WTC11 (cell line): ENCODE results near the gene HNRNPH3. TPM values are rescaled to one million over a fixed set of nuclear protein-coding genes. Genes with fewer than 3 reads are reported as not detected.

ENCODE experiments used
- ATAC-seq: fragments of 200-7000 bp; cut with Tn5 transposase; 2 replicates; pipeline ENCODE4 v1.10.0; 2021; ENCODE audit warnings: mild to moderate bottlenecking, moderate library complexity
- CTCF ChIA-PET: fragments of 300-600 bp; sonication (Branson Sonifier 250); formaldehyde crosslinking; loops from one replicate; lab custom pipeline; 2021; ENCODE audit warnings: antibody characterized with exemption; lab: Charles Lee
- POLR2A ChIA-PET: fragments of 350-600 bp; sonication (Branson Sonifier 250); formaldehyde crosslinking; loops from one replicate; lab custom pipeline; 2021; ENCODE audit warnings: antibody characterized with exemption; lab: Charles Lee
- DNase-seq: peaks from one replicate; pipeline ENCODE4 v3.0.0; 2021; ENCODE audit warnings: low spot score
- H3K27ac Mint-ChIP-seq: 2 replicates; pipeline ENCODE4 v1.8.0; 2021; ENCODE audit warnings: mixed read lengths
- H3K27me3 Mint-ChIP-seq: 2 replicates; pipeline ENCODE4 v1.8.0; 2021; ENCODE audit warnings: low read depth, mild to moderate bottlenecking, moderate library complexity, mixed read lengths
- H3K36me3 Mint-ChIP-seq: 2 replicates; pipeline ENCODE4 v1.8.0; 2021; ENCODE audit warnings: mixed read lengths
- H3K4me1 Mint-ChIP-seq: 2 replicates; pipeline ENCODE4 v1.8.0; 2022; ENCODE audit warnings: mixed read lengths
- H3K4me3 Mint-ChIP-seq: 2 replicates; pipeline ENCODE4 v1.8.0; 2021; ENCODE audit warnings: mild to moderate bottlenecking, moderate library complexity, mixed read lengths
- H3K9me3 Mint-ChIP-seq: 2 replicates; pipeline ENCODE4 v1.8.0; 2021; ENCODE audit warnings: mixed read lengths
- CBFB ChIP-seq: sonication (generic); formaldehyde crosslinking; IDR thresholded peaks from 2 replicates; pipeline ENCODE4 v1.8.1; 2022; ENCODE audit warnings: mild to moderate bottlenecking, low read depth, missing genetic modification reagents
- ERG ChIP-seq: fragments of 250-450 bp; sonication (Bioruptor Pico); IDR thresholded peaks from 2 replicates; pipeline ENCODE4 v1.8.0; 2021; ENCODE audit warnings: mild to moderate bottlenecking
- FOXP4 ChIP-seq: sonication (generic); formaldehyde crosslinking; IDR thresholded peaks from 2 replicates; pipeline ENCODE4 v1.8.0; 2022; ENCODE audit warnings: mild to moderate bottlenecking, missing genetic modification reagents
- JUN ChIP-seq: sonication (generic); formaldehyde crosslinking; IDR thresholded peaks from 2 replicates; pipeline ENCODE4 v1.8.0; 2023; ENCODE audit warnings: mild to moderate bottlenecking, missing genetic modification reagents
- MAX ChIP-seq: sonication (generic); formaldehyde crosslinking; IDR thresholded peaks from 2 replicates; pipeline ENCODE4 v1.8.0; 2022; ENCODE audit warnings: mild to moderate bottlenecking, missing genetic modification reagents
- MXD4 ChIP-seq: fragments of 250-450 bp; sonication (Bioruptor Pico); IDR thresholded peaks from 2 replicates; pipeline ENCODE4 v1.8.0; 2021; ENCODE audit warnings: mild to moderate bottlenecking, moderate library complexity, borderline replicate concordance
- NR3C1 ChIP-seq: sonication (generic); formaldehyde crosslinking; conservative IDR thresholded peaks from 2 replicates; pipeline ENCODE4 v1.8.1; 2023; ENCODE audit warnings: low read depth, mild to moderate bottlenecking, missing genetic modification reagents
- SMAD3 ChIP-seq: sonication (generic); formaldehyde crosslinking; IDR thresholded peaks from 2 replicates; pipeline ENCODE4 v1.8.0; 2022; ENCODE audit warnings: missing genetic modification reagents, mild to moderate bottlenecking, borderline replicate concordance
- TEAD1 ChIP-seq: sonication (generic); formaldehyde crosslinking; IDR thresholded peaks from 2 replicates; pipeline ENCODE4 v1.8.0; 2022; ENCODE audit warnings: mild to moderate bottlenecking, missing genetic modification reagents
- USF1 ChIP-seq: sonication (generic); formaldehyde crosslinking; IDR thresholded peaks from 2 replicates; pipeline ENCODE4 v1.8.0; 2022; ENCODE audit warnings: mild to moderate bottlenecking, missing genetic modification reagents
- USF2 ChIP-seq: sonication (generic); formaldehyde crosslinking; IDR thresholded peaks from 2 replicates; pipeline ENCODE4 v1.8.1; 2023; ENCODE audit warnings: mild to moderate bottlenecking, missing genetic modification reagents, moderate library complexity
- ZNF219 ChIP-seq: sonication (generic); formaldehyde crosslinking; IDR thresholded peaks from 2 replicates; pipeline ENCODE4 v1.8.0; 2023; ENCODE audit warnings: missing genetic modification reagents, mild to moderate bottlenecking, borderline replicate concordance
- ZNF232 ChIP-seq: sonication (generic); formaldehyde crosslinking; IDR thresholded peaks from 2 replicates; pipeline ENCODE4 v1.8.0; 2022; ENCODE audit warnings: mild to moderate bottlenecking, missing genetic modification reagents
- ZNF263 ChIP-seq: sonication (generic); formaldehyde crosslinking; IDR thresholded peaks from 2 replicates; pipeline ENCODE4 v1.8.1; 2022; ENCODE audit warnings: low read depth, mild to moderate bottlenecking, moderate library complexity, missing genetic modification reagents
- ZNF281 ChIP-seq: sonication (generic); formaldehyde crosslinking; IDR thresholded peaks from 2 replicates; pipeline ENCODE4 v1.8.0; 2023; ENCODE audit warnings: mild to moderate bottlenecking, missing genetic modification reagents
- total RNA-seq: library from RNA; stranded (reverse); gene quantifications from 3 replicates; pipeline ENCODE4 v1.2.3, GENCODE V29; 2021

HNRNPH3 gene
- total RNA-seq, 1 experiment from 2014 or later = 223 TPM

GRCh38 chr10:68332259-68333057 lies 594 bp downstream of the HNRNPH3 start, which contains the start of gene PBLD (continued):
- TF ChIP-seq FOXP4 (CRISPR knock-in tag) (0 out of 2 replicates have a peak, but pooled peaks have one; percentile 27), ZNF281 (peak; percentile 67; the same call in 1 of the 2 replicates), ERG (CRISPR knock-in tag) (peak; percentile 69; the same call in 1 of the 2 replicates), CBFB (CRISPR knock-in tag) (no peak), ZNF263 (CRISPR knock-in tag) (no peak), USF2 (CRISPR knock-in tag) (no peak)
- TF ChIP-seq, all 79 proteins: peak for 21

- CTCF ChIA-PET = interaction anchor here (1.8 to 2.1 kb wide), 2 partner anchors 16 to 120 kb away, joined by 10 to 16 read pairs; no protein-coding TSS in a partner anchor
- Mint-ChIP-seq H3K9me3 (no peaks in the 10 kb centered on the region), H3K27me3 (no peaks in the 10 kb centered on the region; the same call in 1 of the 2 replicates), H3K36me3 (peaks cover 38% of the 10 kb centered on the region), H3K27ac (peak overlapping the region; percentile 99), H3K4me3 (peak overlapping the region; percentile 99), H3K4me1 (peaks cover 53% of the 10 kb centered on the region)
- no peak for DNase-seq
- POLR2A ChIA-PET = interaction anchor here (0.7 to 4.6 kb wide), 7 partner anchors 12 to 545 kb away, joined by 3 to 42 read pairs (median 7); partner anchors contain the start of gene ATOH7
- no peak for TF ChIP-seq ZNF219 (CRISPR knock-in tag)
- no peak for TF ChIP-seq ZNF232 (CRISPR knock-in tag)
- TF ChIP-seq SMAD3 = no peak
- no peak for TF ChIP-seq JUN (CRISPR knock-in tag)
- no peak for TF ChIP-seq TEAD1 (CRISPR knock-in tag)
- TF ChIP-seq MAX = no peak
- no peak for TF ChIP-seq MXD4 (CRISPR knock-in tag)
- TF ChIP-seq USF1 (CRISPR knock-in tag) = no peak
- TF ChIP-seq NR3C1 = no peak
- ATAC-seq = no peak
Measured at GRCh38 chr10:68333058-68333395, 1.2 kb downstream of the HNRNPH3 start.
